HEK293 (cell line): Measurements from ENCODE around the gene MAGI2.

Experiments used
- CTCF ChIA-PET: fragments of 350-600 bp; formaldehyde crosslinking; extraction: SDS; loops from one replicate; lab custom pipeline; 2021; ENCODE audit warnings: antibody characterized with exemption; lab: Yijun Ruan, JAX
- POLR2A ChIA-PET: fragments of 300-600 bp; formaldehyde crosslinking; extraction: SDS; loops from one replicate; lab custom pipeline; 2020; ENCODE audit warnings: antibody characterized with exemption, inconsistent platforms; lab: Yijun Ruan, JAX
- H3K27ac ChIP-seq: fragments of 200-500 bp; sonication (Bioruptor generic); 2 replicates; pipeline ENCODE4 v1.5.1; 2014; ENCODE audit warnings: low read depth, low read length, control low read depth, inconsistent platforms; ENCODE audit errors: extremely low read depth
- H3K36me3 ChIP-seq, 2 experiments: fragments of 200-500 bp in 1 of 2; sonication (Bioruptor generic) in 1 of 2; 1 replicate in 1 of 2; 2 replicates in 1 of 2; pipeline ENCODE4 v1.5.1; 2014 to 2017; ENCODE audit warnings: inconsistent platforms in 2 of 2, low read length in 2 of 2; ENCODE audit not compliant: control insufficient read depth in 2 of 2, insufficient read depth in 1 of 2
- H3K4me1 ChIP-seq: fragments of 200-500 bp; sonication (Bioruptor generic); 2 replicates; pipeline ENCODE4 v1.5.1; 2014; ENCODE audit warnings: mild to moderate bottlenecking, low read length, inconsistent platforms; ENCODE audit not compliant: control insufficient read depth, insufficient read depth
- H3K4me3 ChIP-seq: 2 replicates; pipeline ENCODE4 v1.5.1; 2011; ENCODE audit warnings: low read depth, mild to moderate bottlenecking, control low read depth, low read length, moderate library complexity
- H3K9me3 ChIP-seq: fragments of 200-500 bp; sonication (Bioruptor generic); 2 replicates; pipeline ENCODE4 v1.5.1; 2014; ENCODE audit warnings: low read depth, low read length, inconsistent platforms; ENCODE audit not compliant: control insufficient read depth, insufficient read depth
- OSR2 ChIP-seq: fragments of 450-650 bp; formaldehyde crosslinking; IDR thresholded peaks from 2 replicates; pipeline ENCODE4 v1.5.1; 2016; ENCODE audit warnings: missing biosample characterization, missing genetic modification characterization
- REST ChIP-seq: fragments of 450-650 bp; formaldehyde crosslinking; IDR thresholded peaks from 2 replicates; pipeline ENCODE4 v1.5.1; 2016; ENCODE audit warnings: missing biosample characterization, missing genetic modification characterization
- SALL2 ChIP-seq: fragments of 450-650 bp; formaldehyde crosslinking; IDR thresholded peaks from 2 replicates; pipeline ENCODE4 v1.5.0; 2017; ENCODE audit warnings: missing biosample characterization, mild to moderate bottlenecking, missing genetic modification characterization, borderline replicate concordance
- ZBTB17 ChIP-seq: fragments of 450-650 bp; formaldehyde crosslinking; IDR thresholded peaks from 2 replicates; pipeline ENCODE4 v1.5.1; 2016; ENCODE audit warnings: missing biosample characterization, missing genetic modification characterization
- ZBTB48 ChIP-seq: fragments of 450-650 bp; formaldehyde crosslinking; IDR thresholded peaks from 2 replicates; pipeline ENCODE4 v1.5.1; 2016; ENCODE audit warnings: missing biosample characterization, missing genetic modification characterization
- ZBTB7A ChIP-seq: fragments of 450-650 bp; formaldehyde crosslinking; IDR thresholded peaks from 2 replicates; pipeline ENCODE4 v1.5.1; 2016; ENCODE audit warnings: low read depth, missing biosample characterization, missing genetic modification characterization
- ZNF221 ChIP-seq: fragments of 450-650 bp; formaldehyde crosslinking; IDR thresholded peaks from 2 replicates; pipeline ENCODE4 v1.5.1; 2017; ENCODE audit warnings: missing biosample characterization, missing genetic modification characterization, borderline replicate concordance
- ZNF274 ChIP-seq, 2 experiments: fragments of 200-500 bp in 1 of 2; fragments of 450-650 bp in 1 of 2; sonication (Bioruptor generic) in 1 of 2; formaldehyde crosslinking in 1 of 2; IDR thresholded peaks; 2 replicates each; pipeline versions ENCODE4 v1.5.1 to v1.6.1; 2014 to 2016; ENCODE audit warnings: borderline replicate concordance in 1 of 2, inconsistent platforms in 1 of 2, low read length in 1 of 2, missing biosample characterization in 1 of 2, missing genetic modification characterization in 1 of 2
- ZNF391 ChIP-seq: fragments of 450-650 bp; formaldehyde crosslinking; IDR thresholded peaks from 2 replicates; pipeline ENCODE4 v1.5.1; 2016; ENCODE audit warnings: low read depth, missing biosample characterization, missing genetic modification characterization, borderline replicate concordance
- ZNF433 ChIP-seq: fragments of 450-650 bp; formaldehyde crosslinking; IDR thresholded peaks from 2 replicates; pipeline ENCODE4 v1.5.1; 2016; ENCODE audit warnings: missing biosample characterization, missing genetic modification characterization, low read depth
- ZNF501 ChIP-seq: fragments of 450-650 bp; formaldehyde crosslinking; IDR thresholded peaks from 2 replicates; pipeline ENCODE4 v1.5.1; 2016; ENCODE audit warnings: missing biosample characterization, missing genetic modification characterization
- ZNF514 ChIP-seq: fragments of 450-650 bp; formaldehyde crosslinking; IDR thresholded peaks from 2 replicates; pipeline ENCODE4 v1.5.1; 2016; ENCODE audit warnings: missing biosample characterization, missing genetic modification characterization
- ZNF544 ChIP-seq: fragments of 450-650 bp; formaldehyde crosslinking; IDR thresholded peaks from 2 replicates; pipeline ENCODE4 v1.5.0; 2017; ENCODE audit warnings: missing biosample characterization, missing genetic modification characterization
- ZNF660 ChIP-seq: fragments of 450-650 bp; IDR thresholded peaks from 2 replicates; pipeline ENCODE4 v1.5.1; 2018; ENCODE audit warnings: missing biosample characterization, mild to moderate bottlenecking, missing genetic modification characterization
- ZNF843 ChIP-seq: fragments of 450-650 bp; formaldehyde crosslinking; IDR thresholded peaks from 2 replicates; pipeline ENCODE4 v1.5.1; 2016; ENCODE audit warnings: missing biosample characterization, missing genetic modification characterization
- ZSCAN30 ChIP-seq: fragments of 450-650 bp; IDR thresholded peaks from 2 replicates; pipeline ENCODE4 v1.5.1; 2018; ENCODE audit warnings: missing biosample characterization, mild to moderate bottlenecking, missing genetic modification characterization, moderate library complexity
- TF ChIP-seq, protein P1 (sequence below): fragments of 450-650 bp; formaldehyde crosslinking; IDR thresholded peaks from 2 replicates; pipeline ENCODE4 v1.5.1; 2017; ENCODE audit warnings: missing biosample characterization, missing genetic modification characterization
- TF ChIP-seq, protein P2 (sequence below): fragments of 450-650 bp; formaldehyde crosslinking; IDR thresholded peaks from 2 replicates; pipeline ENCODE4 v1.5.1; 2016; ENCODE audit warnings: missing biosample characterization, missing genetic modification characterization
- TF ChIP-seq, protein P3 (sequence below): fragments of 450-650 bp; formaldehyde crosslinking; IDR thresholded peaks from 2 replicates; pipeline ENCODE4 v1.5.1; 2016; ENCODE audit warnings: missing biosample characterization, missing genetic modification characterization
- TF ChIP-seq, protein P4 (sequence below): fragments of 450-650 bp; formaldehyde crosslinking; IDR thresholded peaks from 2 replicates; pipeline ENCODE4; 2016; ENCODE audit warnings: missing biosample characterization, missing genetic modification characterization

MAGI2 gene

GRCh38 chr7:78022165-78022564 is 1431.3 kb downstream of the MAGI2 start (continued):
- TF ChIP-seq ZNF391 (no peak), ZSCAN30 (tag by site-specific recombination) (no peak)

DNA sequence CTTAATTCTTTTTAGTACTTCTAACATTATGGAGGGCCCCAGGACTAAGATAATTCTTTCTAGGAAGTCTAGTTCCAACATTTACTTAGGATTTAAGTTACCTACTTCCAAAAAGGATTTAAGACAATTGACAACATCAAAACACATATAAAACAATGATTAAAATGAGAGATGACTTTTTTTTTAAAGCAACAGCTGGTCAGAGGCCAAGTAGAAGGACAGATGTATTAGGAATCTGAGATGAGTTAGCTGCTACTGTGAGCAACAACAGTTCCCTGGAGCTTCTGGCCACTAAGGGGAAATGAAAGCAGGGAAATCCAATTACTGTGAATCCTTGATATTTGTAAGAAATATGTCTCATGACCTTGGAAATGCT is 1432.6 kb downstream of the MAGI2 start:
- no peak for TF ChIP-seq ZBTB48 (tag by site-specific recombination)
- no peak for TF ChIP-seq ZNF660 (tag by site-specific recombination)
- TF ChIP-seq ZNF433 (tag by site-specific recombination): no peak
- TF ChIP-seq, protein P1, sequence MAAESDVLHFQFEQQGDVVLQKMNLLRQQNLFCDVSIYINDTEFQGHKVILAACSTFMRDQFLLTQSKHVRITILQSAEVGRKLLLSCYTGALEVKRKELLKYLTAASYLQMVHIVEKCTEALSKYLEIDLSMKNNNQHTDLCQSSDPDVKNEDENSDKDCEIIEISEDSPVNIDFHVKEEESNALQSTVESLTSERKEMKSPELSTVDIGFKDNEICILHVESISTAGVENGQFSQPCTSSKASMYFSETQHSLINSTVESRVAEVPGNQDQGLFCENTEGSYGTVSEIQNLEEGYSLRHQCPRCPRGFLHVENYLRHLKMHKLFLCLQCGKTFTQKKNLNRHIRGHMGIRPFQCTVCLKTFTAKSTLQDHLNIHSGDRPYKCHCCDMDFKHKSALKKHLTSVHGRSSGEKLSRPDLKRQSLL (tag by site-specific recombination): no peak
- no peak for TF ChIP-seq ZBTB17 (tag by site-specific recombination)
- no peak for TF ChIP-seq REST
- no peak for TF ChIP-seq ZBTB7A (tag by site-specific recombination)
- TF ChIP-seq, protein P2, sequence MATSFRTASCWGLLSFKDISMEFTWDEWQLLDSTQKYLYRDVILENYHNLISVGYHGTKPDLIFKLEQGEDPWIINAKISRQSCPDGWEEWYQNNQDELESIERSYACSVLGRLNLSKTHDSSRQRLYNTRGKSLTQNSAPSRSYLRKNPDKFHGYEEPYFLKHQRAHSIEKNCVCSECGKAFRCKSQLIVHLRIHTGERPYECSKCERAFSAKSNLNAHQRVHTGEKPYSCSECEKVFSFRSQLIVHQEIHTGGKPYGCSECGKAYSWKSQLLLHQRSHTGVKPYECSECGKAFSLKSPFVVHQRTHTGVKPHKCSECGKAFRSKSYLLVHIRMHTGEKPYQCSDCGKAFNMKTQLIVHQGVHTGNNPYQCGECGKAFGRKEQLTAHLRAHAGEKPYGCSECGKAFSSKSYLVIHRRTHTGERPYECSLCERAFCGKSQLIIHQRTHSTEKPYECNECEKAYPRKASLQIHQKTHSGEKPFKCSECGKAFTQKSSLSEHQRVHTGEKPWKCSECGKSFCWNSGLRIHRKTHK (tag by site-specific recombination): no peak
- no peak for TF ChIP-seq SALL2 (tag by site-specific recombination)
- no peak for TF ChIP-seq ZNF221 (tag by site-specific recombination)
- TF ChIP-seq OSR2: no peak
- TF ChIP-seq ZNF501 (tag by site-specific recombination): no peak
- no peak for TF ChIP-seq ZNF544
- no peak for TF ChIP-seq ZNF514 (tag by site-specific recombination)
- TF ChIP-seq ZNF843 (tag by site-specific recombination): no peak
- TF ChIP-seq ZNF274 (IDR thresholded peaks at IDR 0.05; ENCODE audit: low read length): no peak
- TF ChIP-seq ZNF274 (tag by site-specific recombination; IDR thresholded peaks at IDR 0.05; ENCODE audit: borderline replicate concordance): no peak
- TF ChIP-seq, protein P3, sequence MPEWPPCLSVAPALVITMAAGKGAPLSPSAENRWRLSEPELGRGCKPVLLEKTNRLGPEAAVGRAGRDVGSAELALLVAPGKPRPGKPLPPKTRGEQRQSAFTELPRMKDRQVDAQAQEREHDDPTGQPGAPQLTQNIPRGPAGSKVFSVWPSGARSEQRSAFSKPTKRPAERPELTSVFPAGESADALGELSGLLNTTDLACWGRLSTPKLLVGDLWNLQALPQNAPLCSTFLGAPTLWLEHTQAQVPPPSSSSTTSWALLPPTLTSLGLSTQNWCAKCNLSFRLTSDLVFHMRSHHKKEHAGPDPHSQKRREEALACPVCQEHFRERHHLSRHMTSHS (tag by site-specific recombination): no peak
- TF ChIP-seq, protein P4, sequence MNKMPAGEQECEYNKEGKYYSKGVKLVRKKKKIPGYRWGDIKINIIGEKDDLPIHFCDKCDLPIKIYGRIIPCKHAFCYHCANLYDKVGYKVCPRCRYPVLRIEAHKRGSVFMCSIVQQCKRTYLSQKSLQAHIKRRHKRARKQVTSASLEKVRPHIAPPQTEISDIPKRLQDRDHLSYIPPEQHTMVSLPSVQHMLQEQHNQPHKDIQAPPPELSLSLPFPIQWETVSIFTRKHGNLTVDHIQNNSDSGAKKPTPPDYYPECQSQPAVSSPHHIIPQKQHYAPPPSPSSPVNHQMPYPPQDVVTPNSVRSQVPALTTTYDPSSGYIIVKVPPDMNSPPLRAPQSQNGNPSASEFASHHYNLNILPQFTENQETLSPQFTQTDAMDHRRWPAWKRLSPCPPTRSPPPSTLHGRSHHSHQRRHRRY (tag by site-specific recombination): no peak
- H3K9me3 ChIP-seq: no peaks in the 10 kb centered on the region
- ChIA-PET CTCF (interaction anchor here (0.6 to 4.1 kb wide), 25 partner anchors 9 to 1873 kb away, joined by 3 to 37 read pairs (median 4); no protein-coding TSS in a partner anchor), POLR2A (interaction anchor here (0.6 to 1.5 kb wide), 4 partner anchors 13 to 222 kb away, joined by 3 to 4 read pairs (median 3); partner anchors contain the start of genes PHTF2 and TMEM60)
- no peak overlapping the region for H3K27ac ChIP-seq
- no peaks in the 10 kb centered on the region for H3K36me3 ChIP-seq
- peaks cover 19% of the 10 kb centered on the region for H3K4me1 ChIP-seq
- no peak overlapping the region for H3K4me3 ChIP-seq
